ENCODE results near the gene FAM149B1. TPM values are rescaled to one million over a fixed set of nuclear protein-coding genes. Genes with fewer than 3 reads are reported as not detected.

Gene FAM149B1
- total RNA-seq: 11.4 and 16.0 TPM in 2 replicates

DNA sequence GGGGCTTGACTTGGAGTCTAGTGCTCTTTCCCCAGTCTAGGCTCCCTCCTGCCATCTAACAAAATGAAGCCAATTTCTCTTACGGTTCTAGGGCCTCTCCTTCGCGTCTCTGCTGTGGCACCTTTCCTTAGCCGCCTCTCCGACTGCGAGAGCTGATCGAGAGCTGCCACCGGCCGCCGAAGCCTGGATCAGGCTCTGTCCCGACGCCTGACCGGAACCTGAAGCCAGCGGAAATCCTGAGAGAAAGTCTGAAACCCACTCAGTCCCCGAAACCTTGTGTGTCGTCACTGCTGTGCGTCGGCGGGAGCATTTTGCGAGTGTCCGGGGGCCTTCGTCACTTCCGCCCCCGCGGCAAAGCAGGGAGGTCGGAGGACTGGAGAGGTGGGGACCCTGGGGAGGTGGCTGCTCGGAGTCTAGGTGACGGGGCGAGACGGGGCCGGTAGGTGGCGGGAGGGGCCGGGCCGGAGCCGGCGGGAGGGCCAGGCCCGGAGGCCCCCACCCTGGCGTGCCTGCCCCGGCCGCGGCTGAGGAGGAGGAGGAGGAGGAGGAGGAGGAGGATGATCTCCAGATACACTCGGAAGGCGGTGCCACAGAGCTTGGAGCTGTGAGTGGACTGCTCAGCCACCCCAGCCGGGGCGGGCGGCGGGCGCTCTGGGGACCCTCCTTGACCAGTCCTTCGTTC, at the start of gene FAM149B1, which contains the start of gene ECD:
Gene FAM149B1 (plus strand): TSS at position 337 of the 682 bp plus-strand sequence. CDS start 221 bp downstream, at position 558.
Gene ECD (minus strand): TSS at position 226 of the 682 bp plus-strand sequence. CDS start 4,071 bp downstream, outside the sequence.
- Mint-ChIP-seq H3K9me3 (no peaks in the 10 kb centered on the region), H3K4me3 (peak within 1 kb of the TSS; percentile 100), H3K27me3 (no peaks in the 10 kb centered on the region), H3K36me3 (ENCODE audit: low read depth) (peaks cover 24% of the 10 kb centered on the region), H3K4me1 (peaks cover 34% of the 10 kb centered on the region), H3K27ac (peak within 1 kb of the TSS; percentile 99)
- ATAC-seq (ENCODE audit: low read depth) (peak; percentile 98), DNase-seq (peak; percentile 95)
- intact Hi-C loops (cut with micrococcal nuclease): loop anchor here (1.0 to 10.0 kb wide), 7 partner anchors 58 to 814 kb away; partner anchors contain the start of genes DNAJB12, DNAJC9, MYOZ1 and NUDT13
- TF ChIP-seq, protein P1, sequence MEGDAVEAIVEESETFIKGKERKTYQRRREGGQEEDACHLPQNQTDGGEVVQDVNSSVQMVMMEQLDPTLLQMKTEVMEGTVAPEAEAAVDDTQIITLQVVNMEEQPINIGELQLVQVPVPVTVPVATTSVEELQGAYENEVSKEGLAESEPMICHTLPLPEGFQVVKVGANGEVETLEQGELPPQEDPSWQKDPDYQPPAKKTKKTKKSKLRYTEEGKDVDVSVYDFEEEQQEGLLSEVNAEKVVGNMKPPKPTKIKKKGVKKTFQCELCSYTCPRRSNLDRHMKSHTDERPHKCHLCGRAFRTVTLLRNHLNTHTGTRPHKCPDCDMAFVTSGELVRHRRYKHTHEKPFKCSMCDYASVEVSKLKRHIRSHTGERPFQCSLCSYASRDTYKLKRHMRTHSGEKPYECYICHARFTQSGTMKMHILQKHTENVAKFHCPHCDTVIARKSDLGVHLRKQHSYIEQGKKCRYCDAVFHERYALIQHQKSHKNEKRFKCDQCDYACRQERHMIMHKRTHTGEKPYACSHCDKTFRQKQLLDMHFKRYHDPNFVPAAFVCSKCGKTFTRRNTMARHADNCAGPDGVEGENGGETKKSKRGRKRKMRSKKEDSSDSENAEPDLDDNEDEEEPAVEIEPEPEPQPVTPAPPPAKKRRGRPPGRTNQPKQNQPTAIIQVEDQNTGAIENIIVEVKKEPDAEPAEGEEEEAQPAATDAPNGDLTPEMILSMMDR (IDR thresholded peaks at IDR 0.05): no peak
- ChIA-PET CTCF (interaction anchor here (0.8 to 2.4 kb wide), 3 partner anchors 9 to 72 kb away, joined by 3 to 14 read pairs (median 8); partner anchors contain the start of gene P4HA1), POLR2A (interaction anchor here (0.6 to 2.0 kb wide), 6 partner anchors 10 to 910 kb away, joined by 4 to 26 read pairs (median 7); partner anchors contain the start of genes DNAJC9, MRPS16 and P4HA1)

- CTCF ChIA-PET: no interaction called here
- no peak for DNase-seq
- H3K9me3 Mint-ChIP-seq: no peaks in the 10 kb centered on the region
- H3K27me3 Mint-ChIP-seq: no peaks in the 10 kb centered on the region
- POLR2A ChIA-PET: interaction anchor here (0.6 kb wide), 1 partner anchor 1418 kb away, joined by 4 read pairs; no protein-coding TSS in a partner anchor
- H3K27ac Mint-ChIP-seq: no peak overlapping the region
- H3K36me3 Mint-ChIP-seq (ENCODE audit: low read depth): peaks cover 35% of the 10 kb centered on the region
- H3K4me1 Mint-ChIP-seq: peaks cover 6% of the 10 kb centered on the region
- TF ChIP-seq, protein P1 (IDR thresholded peaks at IDR 0.05): no peak
- no peak for ATAC-seq (ENCODE audit: low read depth)
- intact Hi-C loops (cut with micrococcal nuclease): no loop called here
- no peak overlapping the region for H3K4me3 Mint-ChIP-seq
These were observed 48.5 kb upstream of the FAM149B1 start for GRCh38 chr10:73119457-73119856.

DNA sequence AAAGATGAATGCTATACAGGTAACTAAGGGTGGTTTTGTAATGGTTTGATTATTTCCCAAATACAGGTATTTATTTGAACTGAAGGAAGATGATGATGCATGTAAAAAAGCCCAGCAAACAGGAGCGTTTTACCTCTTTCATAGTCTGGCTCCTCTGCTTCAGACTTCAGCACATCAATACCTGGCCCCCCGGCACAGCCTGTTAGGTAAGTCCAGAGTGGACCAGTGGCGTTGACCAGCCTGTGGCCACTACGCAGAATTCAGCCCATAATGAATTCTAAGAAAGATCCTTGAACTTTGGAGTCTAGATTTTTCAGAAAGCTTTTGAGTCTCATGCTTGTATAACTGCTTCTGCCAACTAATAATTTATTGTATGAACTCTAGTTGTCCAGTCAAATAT, 48.0 kb upstream of the FAM149B1 start:
- Mint-ChIP-seq H3K4me3 (no peak overlapping the region), H3K27ac (no peak overlapping the region), H3K36me3 (ENCODE audit: low read depth) (peaks cover 34% of the 10 kb centered on the region), H3K9me3 (no peaks in the 10 kb centered on the region), H3K4me1 (peaks cover 6% of the 10 kb centered on the region), H3K27me3 (no peaks in the 10 kb centered on the region)
- CTCF ChIA-PET: no interaction called here
- no peak for ATAC-seq (ENCODE audit: low read depth)
- intact Hi-C loops (cut with micrococcal nuclease): no loop called here
- TF ChIP-seq, protein P1 (IDR thresholded peaks at IDR 0.05): no peak
- POLR2A ChIA-PET: interaction anchor here (0.6 kb wide), 1 partner anchor 1418 kb away, joined by 4 read pairs; no protein-coding TSS in a partner anchor
- no peak for DNase-seq

GRCh38 chr10:73126343-73126742, 41.6 kb upstream of the FAM149B1 start:
- Mint-ChIP-seq H3K27ac (no peak overlapping the region), H3K36me3 (ENCODE audit: low read depth) (peaks cover 50% of the 10 kb centered on the region), H3K9me3 (no peaks in the 10 kb centered on the region), H3K4me3 (no peak overlapping the region), H3K4me1 (peaks cover 7% of the 10 kb centered on the region), H3K27me3 (no peaks in the 10 kb centered on the region)
- DNase-seq (no peak), ATAC-seq (ENCODE audit: low read depth) (no peak)
- intact Hi-C loops (cut with micrococcal nuclease): no loop called here
- CTCF ChIA-PET: no interaction called here
- TF ChIP-seq, protein P1 (IDR thresholded peaks at IDR 0.05): no peak
- POLR2A ChIA-PET: no interaction called here

GRCh38 chr10:73131301-73131700, 36.6 kb upstream of the FAM149B1 start:
- H3K27me3 Mint-ChIP-seq: no peaks in the 10 kb centered on the region

More at GRCh38 chr10:73131301-73131700, 36.6 kb upstream of the FAM149B1 start:
- POLR2A ChIA-PET: interaction anchor here (0.6 to 0.7 kb wide), 3 partner anchors 32 to 1056 kb away, joined by 3 to 4 read pairs (median 3); no protein-coding TSS in a partner anchor
- DNase-seq (no peak), ATAC-seq (ENCODE audit: low read depth) (no peak)
- H3K36me3 Mint-ChIP-seq (ENCODE audit: low read depth): peaks cover 67% of the 10 kb centered on the region
- H3K9me3 Mint-ChIP-seq: no peaks in the 10 kb centered on the region
- intact Hi-C loops (cut with micrococcal nuclease): no loop called here
- CTCF ChIA-PET: interaction anchor here (1.8 kb wide), 1 partner anchor 28 kb away, joined by 9 read pairs; no protein-coding TSS in a partner anchor
- no peak overlapping the region for H3K27ac Mint-ChIP-seq
- H3K4me3 Mint-ChIP-seq: peak overlapping the region; percentile 68
- peaks cover 22% of the 10 kb centered on the region for H3K4me1 Mint-ChIP-seq
- TF ChIP-seq, protein P1 (IDR thresholded peaks at IDR 0.05): no peak
